ENCODE measurements around the gene BPGM.

The BPGM gene

DNA sequence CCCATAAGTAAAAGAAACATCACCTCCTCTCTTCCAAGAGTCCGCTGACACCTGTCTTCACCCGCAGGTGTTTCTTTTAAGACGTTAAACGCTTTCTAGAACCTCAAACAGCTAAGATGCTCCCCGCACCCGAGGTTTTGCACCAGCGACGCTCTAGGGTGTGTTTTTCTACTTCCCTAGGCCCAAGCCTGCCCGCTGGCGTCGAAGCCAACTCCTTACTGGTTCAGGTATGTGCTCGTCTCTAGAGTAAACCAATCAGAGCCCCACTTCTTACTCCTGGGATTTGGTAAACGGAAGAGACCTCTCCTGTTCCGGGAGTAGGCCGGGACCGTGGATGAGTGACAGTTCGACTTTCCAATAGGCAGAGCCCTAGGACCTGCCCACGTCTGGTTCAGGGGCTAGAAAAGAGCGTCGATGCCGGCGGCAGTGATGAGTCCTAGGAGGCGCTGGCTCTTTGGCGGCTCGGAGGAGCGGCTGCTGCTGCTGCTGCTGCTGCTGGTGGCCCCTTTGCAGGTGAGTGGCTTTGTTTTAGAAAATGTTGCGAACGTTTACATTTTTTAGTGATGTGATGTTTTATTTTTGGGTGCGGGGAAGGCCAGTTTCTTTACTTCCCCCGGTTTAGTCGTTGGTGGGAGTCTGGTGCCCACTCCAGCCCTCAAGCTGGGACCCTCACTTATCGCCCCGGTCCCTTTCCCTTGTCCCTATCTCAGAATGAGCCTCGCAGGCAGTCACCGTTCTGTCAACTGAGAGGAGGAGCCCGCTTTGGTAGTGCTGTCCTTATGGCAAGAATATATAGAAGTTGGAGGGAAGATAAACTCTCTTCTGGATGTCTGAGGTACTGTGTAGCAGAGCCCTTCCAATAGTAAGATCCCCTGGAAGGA is at the start of gene BPGM:
Gene BPGM, plus strand, starts transcription at position 429 of the 881 bp plus-strand sequence. CDS start 14,655 bp downstream, outside the sequence.
- peak; percentile 98 for DNase-seq

DNA sequence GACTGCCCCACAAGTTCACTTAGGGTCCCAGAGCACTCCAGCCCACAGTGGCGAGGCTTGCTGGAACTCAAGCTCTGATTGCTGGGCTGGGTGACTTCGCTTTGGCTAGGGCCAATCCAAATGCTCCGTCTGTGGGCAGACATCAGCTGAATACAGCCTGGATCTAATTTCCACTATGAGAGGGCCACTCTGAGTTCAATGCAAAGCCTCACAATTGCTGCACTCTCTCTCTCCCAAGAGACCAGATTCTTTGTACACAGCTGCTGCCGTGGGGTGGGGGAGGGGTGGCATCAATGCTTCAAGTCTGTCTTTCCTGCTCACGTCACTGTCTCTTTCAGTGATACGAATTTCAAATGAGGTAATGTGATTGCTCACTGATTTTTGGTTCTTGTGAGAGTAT is 47.3 kb upstream of the BPGM start:
- DNase-seq: peak; percentile 50

DNA sequence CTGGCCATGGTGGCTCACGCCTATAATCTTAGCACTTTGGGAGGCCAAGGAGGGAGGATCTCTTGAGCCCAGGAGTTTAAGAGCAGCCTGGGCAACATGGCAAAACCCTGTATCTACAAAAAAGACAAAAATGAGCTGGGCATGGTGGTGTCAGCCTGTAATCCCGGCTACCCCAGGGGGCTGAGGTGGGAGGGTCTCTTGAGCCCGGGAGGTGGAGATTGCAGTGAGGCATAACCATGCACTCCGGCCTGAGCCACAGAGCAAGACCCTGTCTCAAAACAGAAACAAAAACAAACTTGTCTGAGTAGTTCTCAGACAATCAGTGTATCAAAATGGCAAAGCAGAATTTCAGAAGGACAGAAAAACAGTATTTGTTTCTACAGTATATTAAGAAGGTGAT is 45.2 kb upstream of the BPGM start:
- no peak for DNase-seq

DNA sequence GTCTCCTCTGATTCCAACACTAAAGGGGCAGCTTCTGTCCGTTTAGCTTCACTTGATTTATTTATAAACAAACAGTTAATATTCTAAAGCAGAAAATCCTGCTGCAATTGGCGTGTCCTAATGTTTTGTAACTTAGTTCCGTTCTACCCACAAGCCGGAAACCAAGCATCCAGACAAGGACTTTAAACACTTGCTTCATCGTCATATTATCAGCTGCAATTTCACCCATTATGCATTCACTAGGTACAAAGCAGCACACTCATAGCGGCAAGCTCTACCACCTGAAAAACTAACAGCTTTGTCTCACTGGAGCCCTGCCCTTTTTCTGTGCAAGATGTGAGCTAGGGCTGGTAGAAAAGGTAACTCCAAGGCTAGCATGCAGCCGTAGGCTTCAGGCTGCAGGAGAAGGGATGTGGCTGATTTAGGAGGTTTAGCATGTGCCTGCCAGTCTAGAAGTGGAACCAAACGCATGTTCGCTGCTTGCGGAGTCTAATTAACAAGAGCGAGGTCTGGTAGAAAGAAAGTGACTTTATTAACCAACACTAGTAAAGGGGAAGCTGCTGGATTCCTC is 43.7 kb upstream of the BPGM start:
- DNase-seq: no peak

DNA sequence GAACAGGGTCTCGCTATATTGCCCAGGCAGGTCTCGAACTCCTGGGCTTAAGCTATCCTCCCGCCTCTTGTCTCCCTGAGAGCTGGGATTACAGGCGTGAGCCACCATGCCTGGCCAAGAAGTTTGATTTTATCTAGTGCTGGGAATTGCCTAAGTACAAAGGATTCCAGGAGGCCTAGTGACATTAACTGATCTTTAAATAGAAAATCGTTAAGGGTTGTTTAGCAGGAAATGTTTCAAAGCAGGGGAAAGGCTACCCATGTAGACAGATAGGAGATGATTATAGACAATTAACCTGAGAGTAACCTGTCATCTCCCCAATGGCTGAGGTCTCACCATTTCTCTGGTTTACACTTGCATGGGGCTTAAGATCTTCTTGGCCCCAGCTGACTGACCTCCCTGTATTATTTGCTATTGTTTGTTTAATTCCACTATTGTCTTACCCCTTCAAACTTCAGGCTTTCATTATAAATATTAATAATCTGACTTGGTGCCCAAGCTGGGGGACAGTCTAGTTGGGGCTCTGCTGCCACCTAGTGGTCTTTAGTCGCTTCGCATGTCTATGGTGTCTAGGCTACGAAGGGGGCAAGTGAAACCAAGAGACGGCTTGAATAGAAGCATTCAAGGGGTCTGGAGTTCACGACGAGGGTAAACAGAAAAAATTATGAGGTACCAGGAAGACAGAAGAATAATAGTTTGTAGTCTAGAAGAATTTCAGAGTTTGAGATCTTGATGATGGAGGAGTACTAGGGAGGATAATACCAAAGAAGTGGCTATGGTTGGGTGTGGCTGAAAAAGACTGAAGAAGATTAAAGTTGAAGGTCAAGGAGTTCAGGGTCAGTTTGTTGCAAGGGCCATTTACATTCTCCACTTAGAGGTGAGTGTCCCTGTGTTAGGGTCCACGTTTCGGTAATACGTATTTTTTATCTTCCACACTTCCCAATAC is 40.4 kb upstream of the BPGM start:
- peak; percentile 66 for DNase-seq

DNA sequence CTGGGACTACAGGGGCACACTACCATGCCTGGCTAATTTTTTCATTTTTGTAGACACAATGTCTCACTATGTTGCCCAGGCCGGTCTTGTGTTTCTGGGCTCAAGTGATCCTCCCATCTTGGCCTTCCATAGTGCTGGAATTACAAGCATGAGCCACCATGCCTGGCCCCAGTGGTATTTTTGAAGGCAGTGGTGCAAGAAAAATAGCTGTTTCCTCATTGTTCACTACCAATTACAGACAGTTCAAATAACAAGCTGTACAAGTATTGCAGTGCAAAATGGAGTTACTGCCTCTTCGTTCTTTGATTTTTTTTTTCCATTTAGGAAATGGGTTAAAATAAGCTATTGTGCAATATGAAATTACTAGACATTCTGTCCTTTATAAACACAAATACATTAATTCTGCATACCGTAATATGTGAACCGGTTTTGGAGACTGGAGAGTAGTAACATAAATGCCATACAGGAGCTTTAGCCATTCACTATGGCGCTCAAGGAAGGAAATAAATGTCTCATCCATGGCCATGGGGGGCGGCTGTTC is 35.0 kb upstream of the BPGM start:
- DNase-seq: no peak

DNA sequence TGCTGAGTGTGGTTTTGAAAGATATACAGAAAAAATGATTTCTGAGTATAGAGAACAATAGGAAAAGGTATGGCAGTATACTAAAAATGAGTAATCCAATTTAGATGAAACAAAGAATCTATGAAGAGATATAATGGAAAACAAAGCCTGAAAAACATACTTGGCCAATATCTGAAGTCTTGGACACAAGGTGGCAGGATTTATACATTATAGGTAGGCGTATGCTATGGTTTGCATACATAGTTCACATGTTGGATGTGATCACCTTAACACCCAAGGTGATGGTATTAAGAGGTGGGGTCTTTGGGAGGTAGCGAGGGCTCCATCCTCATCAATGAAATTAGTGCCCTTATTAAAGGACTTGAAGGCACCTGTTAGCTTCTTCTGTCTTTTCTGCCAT is 34.5 kb upstream of the BPGM start:
- DNase-seq: no peak

DNA sequence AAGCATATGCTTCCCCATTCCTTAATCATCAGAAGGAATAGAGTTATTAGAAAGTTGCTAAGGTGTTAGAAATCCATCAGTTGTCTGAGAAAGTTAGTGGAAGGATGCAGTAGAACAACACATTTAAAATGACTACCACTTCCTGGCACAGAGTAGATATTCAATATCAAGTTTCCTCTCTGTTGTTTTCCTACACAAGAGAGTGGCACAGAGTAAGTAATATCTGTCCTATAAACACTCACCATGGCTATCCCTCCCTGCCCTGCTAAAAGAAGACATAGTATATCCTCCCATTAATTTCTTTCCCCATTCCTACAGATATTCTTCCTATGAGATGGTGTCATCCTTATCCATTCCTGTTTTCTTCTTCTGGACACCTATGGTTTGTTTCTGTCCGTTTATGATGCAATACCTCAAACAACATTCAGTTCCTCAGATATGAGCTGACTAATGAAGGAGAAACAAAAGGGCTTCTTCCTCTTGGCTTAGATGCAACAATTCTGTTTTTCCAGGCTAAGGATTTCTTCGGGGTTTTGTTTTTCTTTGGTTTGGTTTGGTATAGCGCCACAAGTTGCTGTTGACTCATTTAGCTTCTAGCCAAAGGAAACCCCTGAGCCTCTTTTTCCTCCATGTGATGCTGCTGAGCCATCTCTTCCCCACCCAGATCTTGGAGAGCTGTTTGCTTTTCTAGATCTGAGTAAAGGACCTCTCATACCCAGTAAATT is 32.9 kb upstream of the BPGM start:
- DNase-seq: no peak

DNA sequence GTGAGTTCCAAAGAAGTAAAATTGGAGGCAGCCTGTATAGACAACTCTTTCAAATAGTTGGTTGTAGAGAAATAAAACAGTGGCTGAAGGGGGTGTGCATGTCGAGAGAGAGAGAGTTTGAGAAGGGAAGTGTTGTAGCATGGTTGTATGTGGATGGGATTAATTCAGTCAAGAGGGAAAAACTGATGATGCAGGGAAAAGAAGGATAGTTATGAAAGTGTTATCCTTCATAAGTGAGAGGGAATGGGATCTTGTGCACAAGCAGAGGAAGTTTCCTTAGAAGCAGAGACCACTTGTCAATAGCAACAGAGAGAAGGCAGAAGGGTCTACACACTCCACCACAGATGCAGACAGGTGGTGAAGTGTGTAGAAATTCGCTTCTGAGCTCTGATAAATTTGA is 30.0 kb upstream of the BPGM start:
- DNase-seq: no peak

DNA sequence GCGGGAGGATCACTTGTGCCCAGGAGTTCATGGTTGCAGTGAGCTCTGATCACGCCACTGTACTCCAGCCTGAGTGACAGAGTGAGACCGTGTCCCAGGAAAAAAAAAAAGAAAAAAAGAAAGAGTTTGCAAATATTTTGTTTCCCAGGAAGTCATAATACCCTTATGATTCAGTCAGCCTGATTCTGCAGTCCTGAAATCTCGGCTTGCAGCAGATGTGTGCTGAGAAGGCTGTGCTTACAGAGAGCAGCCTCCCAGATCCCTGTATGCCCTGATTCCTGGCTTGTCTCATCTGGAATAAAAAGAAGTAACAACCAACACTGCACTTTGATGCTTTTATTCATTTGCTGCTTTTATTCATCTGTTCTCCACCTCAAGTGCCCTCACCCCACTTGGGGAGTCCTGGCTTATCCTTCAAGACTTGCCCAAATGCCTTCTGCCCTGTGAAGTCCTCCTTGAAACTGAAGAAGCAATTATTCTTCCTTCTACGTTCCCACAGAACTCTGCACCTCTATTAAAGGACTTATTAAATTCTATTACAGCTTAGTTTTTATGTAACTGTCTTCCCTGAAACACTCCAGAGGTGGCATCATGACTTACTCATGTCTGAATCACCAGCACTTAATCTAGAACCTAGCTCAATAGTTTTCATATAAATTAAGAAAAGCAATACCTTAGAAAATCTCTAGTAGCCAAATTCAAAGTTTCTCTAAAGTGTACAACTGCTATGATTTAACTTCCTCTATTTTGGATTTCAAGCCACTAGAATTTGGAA is 27.7 kb upstream of the BPGM start:
- DNase-seq: no peak

DNA sequence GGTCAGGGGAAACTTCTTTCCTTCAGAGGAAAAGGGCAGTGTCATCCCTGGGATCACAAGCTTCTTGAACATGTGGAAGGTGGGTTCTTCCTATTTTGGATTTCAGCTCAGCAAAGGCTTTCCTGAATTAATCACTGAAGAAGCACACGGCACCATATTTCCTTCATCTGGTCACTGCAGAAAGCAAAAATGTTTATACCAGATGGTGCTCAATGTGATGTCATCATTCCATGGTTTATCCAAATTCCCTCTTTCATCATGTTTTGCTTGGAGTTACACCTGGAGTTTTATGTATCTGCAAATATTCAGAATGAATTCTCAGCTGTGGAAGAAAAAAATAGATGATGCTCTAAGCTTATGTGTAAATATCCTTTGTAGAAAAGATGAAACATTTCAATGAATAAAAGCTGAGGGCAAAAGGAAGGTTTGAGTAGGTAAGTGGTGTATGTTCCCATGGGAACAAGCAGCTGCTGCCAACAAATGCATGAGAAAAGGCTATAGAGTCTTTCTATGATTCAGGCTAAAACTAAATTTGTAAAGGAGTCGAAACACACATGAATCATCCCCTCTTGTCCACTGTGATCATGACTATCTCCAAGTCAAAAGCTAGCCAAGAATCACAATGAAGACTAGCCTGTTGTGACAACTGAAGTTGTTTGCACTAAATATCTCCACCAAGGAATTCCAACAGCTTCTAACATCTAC is 26.9 kb upstream of the BPGM start:
- no peak for DNase-seq

DNA sequence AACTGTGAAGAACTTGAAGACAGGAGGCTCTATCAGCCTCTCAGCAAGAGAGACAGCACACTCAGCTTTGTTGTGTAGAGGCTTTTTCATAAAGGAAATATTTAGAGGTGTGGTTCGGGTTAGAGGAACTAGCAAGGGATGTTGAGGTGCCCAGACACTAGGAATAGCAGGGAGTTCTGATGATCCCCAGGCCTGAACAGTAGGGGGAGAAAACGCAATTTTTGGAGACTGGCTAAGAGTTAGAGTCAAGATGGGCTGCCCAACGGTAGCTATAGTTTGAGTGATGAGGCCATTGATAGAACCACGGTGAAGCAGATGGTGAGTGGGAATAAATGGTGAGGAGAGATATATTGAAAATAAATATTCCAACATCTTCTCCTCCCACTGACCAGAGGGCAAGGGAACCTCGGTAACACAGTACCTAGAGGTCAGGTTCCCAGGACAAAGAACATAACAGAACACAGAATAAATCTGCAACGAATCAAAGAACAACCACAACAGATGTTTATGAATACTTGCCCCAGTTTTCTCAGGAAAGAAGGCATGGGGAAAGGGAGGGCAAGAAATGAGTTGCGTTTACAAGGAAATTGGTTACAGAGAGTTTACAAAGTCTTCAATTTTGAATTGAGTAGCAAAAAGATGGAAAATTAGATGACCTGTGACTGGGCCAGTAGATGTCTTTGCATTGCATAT is 24.2 kb upstream of the BPGM start:
- no peak for DNase-seq

DNA sequence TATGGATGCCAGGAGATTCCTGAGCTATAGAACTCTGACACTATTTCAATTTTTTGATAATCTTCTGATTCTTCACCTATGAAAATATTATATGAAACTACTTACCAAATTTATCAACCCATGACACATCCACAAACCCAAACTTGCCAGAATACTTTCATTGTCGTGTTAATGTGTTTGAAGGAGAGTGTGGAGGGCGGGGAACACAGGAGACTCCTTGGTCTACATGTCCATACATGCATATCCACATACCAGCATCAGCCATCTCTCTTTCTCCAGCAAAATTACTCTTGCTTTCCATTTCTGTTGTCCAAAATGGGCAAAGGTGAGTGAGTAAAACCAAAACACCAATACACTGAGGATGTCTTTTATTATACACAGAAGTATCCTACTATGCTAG is 23.5 kb upstream of the BPGM start:
- no peak for DNase-seq

DNA sequence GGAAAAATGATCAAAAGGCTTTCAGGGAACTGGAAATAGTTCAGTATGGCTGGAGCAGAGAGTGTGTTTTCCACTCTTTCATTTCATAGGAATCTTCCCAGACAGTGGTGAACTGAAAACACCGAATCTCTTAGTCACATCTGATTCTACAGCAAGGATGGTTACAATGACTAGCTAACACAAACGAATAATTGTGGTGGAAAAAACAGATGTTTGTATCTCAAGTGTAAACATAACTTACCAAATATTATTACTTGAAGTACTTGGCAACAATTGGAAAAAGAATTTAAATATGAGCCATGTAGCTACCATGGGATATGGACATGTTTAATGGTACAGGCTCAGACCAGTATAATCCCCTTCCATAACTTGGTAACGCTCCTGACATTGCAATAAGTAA is 21.1 kb upstream of the BPGM start:
- no peak for DNase-seq

DNA sequence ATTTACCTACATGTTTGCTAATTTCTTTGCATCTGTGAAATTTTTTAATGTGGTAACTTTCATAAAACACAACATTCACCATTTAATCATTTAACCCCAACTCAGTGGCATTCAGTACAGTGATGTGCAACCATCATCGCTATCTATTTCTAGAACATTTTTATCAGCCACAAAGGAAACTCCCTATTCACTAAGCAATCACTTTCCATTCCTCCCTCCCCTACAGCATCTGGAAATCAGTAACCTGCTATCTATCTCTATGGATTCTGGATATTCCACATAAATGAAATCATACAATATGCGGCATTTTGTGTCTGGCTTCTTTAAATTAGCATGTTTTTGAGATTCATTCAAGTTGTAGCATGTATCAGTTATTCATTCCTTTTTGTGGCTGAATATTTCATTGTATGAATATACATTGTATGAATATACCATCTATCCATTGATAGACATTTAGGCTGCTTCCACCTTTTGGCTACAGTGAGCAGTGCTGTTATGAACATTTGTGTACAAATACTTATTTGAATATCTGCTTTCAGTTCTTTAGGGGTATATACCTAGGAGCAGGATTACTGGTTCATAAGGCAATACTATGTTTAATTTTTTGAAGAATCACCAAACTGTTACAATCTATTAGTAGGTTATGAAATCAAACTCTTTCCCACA is 19.4 kb upstream of the BPGM start:
- DNase-seq: no peak

DNA sequence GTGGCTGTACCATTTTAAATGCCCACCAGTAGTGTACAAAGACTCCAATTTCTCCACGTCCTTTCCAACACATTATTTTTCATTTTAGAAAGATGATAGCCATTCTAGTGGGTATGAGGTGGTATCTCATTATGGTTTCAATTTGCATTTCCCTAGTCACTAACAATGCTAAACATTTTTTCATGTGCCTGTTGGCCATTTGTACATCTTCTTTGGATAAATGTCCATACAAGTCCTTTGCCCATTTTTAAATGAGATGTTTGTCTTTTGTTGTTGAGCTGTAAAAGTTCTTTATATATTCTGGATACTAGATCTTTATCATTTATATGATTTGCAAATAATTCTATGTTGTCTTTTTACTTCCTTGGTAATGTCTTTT is 18.9 kb upstream of the BPGM start:
- DNase-seq: no peak

DNA sequence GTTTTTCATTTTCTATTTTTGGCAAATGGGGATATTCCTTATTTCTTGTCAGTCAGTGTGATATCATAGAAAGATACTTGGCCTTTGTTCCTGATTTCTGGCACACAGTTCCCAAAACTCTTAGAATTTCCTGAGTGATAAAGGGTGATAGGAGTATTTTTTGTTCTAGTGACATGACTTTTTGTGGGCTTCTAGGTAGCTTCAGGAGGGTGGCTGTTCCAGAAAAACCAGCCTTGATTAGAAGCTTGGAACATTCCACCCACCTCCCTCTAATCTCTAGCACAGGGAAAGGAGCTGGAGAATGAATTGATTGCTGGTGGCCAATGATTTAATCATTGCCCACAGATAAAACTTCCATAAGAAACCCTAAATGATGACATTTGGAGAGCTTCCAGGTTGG is 17.2 kb upstream of the BPGM start:
- DNase-seq: no peak

DNA sequence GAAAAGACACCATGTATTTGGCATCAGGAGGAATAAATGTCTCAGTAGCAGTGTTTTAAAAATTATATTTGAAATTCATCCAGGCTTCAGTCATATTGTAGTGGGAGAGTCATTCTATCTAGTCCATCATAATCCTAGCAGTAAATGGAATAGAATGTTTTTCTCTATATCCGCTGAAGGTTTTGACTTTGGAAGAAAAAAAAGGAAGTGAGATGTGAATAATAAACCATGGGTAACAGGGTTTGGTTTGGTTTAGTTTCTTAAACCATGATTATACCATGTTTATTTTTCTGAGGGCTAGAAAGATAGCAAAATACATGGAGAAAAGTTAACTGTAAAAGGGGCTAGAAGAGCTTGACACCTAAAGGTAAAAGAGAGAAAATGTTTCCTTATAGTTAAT is 16.4 kb upstream of the BPGM start:
- DNase-seq: no peak

DNA sequence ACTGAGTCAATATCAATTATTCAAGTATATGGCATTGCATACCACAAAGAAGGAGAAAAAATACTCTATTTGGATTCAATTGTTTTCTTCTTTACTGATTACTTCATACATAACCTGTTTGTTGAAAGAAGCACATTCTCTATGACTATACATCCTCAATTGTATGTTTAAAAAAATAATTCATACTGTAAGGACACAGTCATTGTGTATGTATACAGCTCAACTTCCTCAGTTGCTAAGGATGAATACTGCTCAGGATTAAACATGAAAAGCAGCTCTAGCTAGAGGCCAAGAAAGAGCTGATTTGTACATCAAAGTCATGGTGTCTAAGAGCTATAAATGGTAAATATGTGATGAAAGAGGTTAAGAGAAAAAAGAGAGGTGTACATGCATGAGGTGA is 15.8 kb upstream of the BPGM start:
- no peak for DNase-seq

DNA sequence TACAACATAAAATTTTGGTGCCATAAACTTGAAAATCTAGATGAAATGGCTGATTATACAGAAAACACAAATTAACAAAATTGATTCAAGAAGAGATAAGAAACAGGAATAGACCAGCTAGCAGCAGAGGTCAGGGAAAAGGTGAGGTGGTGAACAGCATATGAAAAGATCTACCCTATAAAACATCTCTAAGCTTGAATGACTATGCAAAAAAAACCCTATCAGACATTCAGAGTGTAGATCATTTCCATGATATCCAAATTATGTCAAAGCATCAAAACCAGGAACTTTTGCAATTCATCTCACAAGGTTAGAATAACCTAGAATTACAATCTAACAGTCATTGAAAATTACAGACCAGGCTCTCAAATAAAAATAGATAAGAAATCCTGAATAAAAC is 14.6 kb upstream of the BPGM start:
- DNase-seq: no peak

Measured in retina (tissue), 1 donor.